GM12878 (cell line): ENCODE measurements around the gene RAB26. TPM values are rescaled to one million over a fixed set of nuclear protein-coding genes. Genes with fewer than 3 reads are reported as not detected.

ENCODE experiments used
- ATAC-seq: fragments of 200-7000 bp; cut with Tn5 transposase; 3 replicates; pipeline ENCODE4 v1.9.1; 2020; ENCODE audit warnings: mild to moderate bottlenecking, moderate library complexity
- BruUV-seq: library from RNA; stranded (reverse); fragments of 400-500 nt; replicated peaks from 2 replicates; lab custom pipeline; 2021; lab: Mats Ljungman, UMichigan
- CTCF ChIA-PET: fragments of 300-600 bp; sonication (Branson Sonifier 250); formaldehyde crosslinking; extraction: SDS; loops from one replicate; lab custom pipeline; 2021; ENCODE audit warnings: inconsistent platforms; lab: Yijun Ruan, JAX
- POLR2A ChIA-PET: fragments of 350-600 bp; formaldehyde crosslinking; extraction: SDS; loops from one replicate; lab custom pipeline; 2021; ENCODE audit warnings: inconsistent platforms; lab: Charles Lee
- RAD21 ChIA-PET: fragments of 300-600 bp; sonication (Branson Sonifier 250); formaldehyde crosslinking; loops from one replicate; lab custom pipeline; 2023; ENCODE audit warnings: antibody characterized with exemption; ENCODE audit not compliant: unreplicated experiment; lab: Charles Lee
- SMC1A ChIA-PET: fragments of 300-600 bp; sonication (Branson Sonifier 250); formaldehyde crosslinking; loops from one replicate; lab custom pipeline; 2023; ENCODE audit not compliant: unreplicated experiment, uncharacterized antibody; lab: Charles Lee
- DNase-seq: peaks from one replicate; pipeline ENCODE4 v3.0.0-alpha.2; 2011; ENCODE audit warnings: low read depth, low spot score
- FAIRE-seq: peaks from 3 replicates; lab custom pipeline; 2011; peaks lifted over from hg19 to GRCh38; lab: Jason Lieb, UNC
- H2AFZ ChIP-seq: 2 replicates; pipeline ENCODE4 v1.6.0; 2011; ENCODE audit warnings: low read depth, low read length, control low read depth; ENCODE audit not compliant: control insufficient read depth
- H3K27ac ChIP-seq: 2 replicates; pipeline ENCODE4 v1.5.1; 2011; ENCODE audit warnings: control low read depth; ENCODE audit not compliant: control insufficient read depth, insufficient read depth
- H3K27me3 ChIP-seq, 2 experiments: replicated peaks in 1 of 2; 2 replicates each; pipeline versions ENCODE4 v1.6.0 to v1.6.1; 2011; ENCODE audit warnings: low read length in 1 of 2; ENCODE audit not compliant: control insufficient read depth in 2 of 2, insufficient read depth in 2 of 2
- H3K36me3 ChIP-seq, 2 experiments: 2 replicates each; pipeline ENCODE4 v1.5.1; 2011; ENCODE audit warnings: low read length in 1 of 2; ENCODE audit not compliant: control insufficient read depth in 2 of 2, insufficient read depth in 2 of 2
- H3K4me1 ChIP-seq: 2 replicates; pipeline ENCODE4 v1.6.1; 2011; ENCODE audit warnings: mild to moderate bottlenecking, low read length, moderate library complexity, mixed read lengths; ENCODE audit not compliant: control insufficient read depth, insufficient read depth
- H3K4me2 ChIP-seq: 2 replicates; pipeline ENCODE4 v1.6.0; 2011; ENCODE audit warnings: control low read depth; ENCODE audit not compliant: control insufficient read depth, insufficient read depth
- H3K4me3 ChIP-seq: fragments of 200-600 bp; sonication (generic); 2 replicates; pipeline ENCODE4 v1.5.1; 2016
- H3K79me2 ChIP-seq: 2 replicates; pipeline ENCODE4 v1.6.0; 2011; ENCODE audit warnings: low read length; ENCODE audit not compliant: control insufficient read depth, insufficient read depth
- H3K9ac ChIP-seq: 2 replicates; pipeline ENCODE4 v1.8.0; 2011; ENCODE audit warnings: low read length, control low read depth, mixed read lengths; ENCODE audit not compliant: control insufficient read depth, insufficient read depth
- H3K9me3 ChIP-seq: replicated peaks from 3 replicates; pipeline ENCODE4 v1.5.1; 2011; ENCODE audit warnings: mild to moderate bottlenecking, low read length; ENCODE audit not compliant: control insufficient read depth, insufficient read depth
- H4K20me1 ChIP-seq: 2 replicates; pipeline ENCODE4 v1.6.0; 2011; ENCODE audit not compliant: control insufficient read depth, insufficient read depth
- BMI1 ChIP-seq: fragments of 450-650 bp; IDR thresholded peaks from 2 replicates; pipeline ENCODE4 v1.6.1; 2016; ENCODE audit warnings: mild to moderate bottlenecking, moderate library complexity, borderline replicate concordance
- EED ChIP-seq: sonication (generic); IDR thresholded peaks from 2 replicates; pipeline ENCODE4 v1.6.1; 2016; ENCODE audit warnings: antibody characterized with exemption, low read depth
- EGR1 ChIP-seq, 2 experiments: IDR thresholded peaks; 1 replicate in 1 of 2; 2 replicates in 1 of 2; pipeline ENCODE4 v1.6.1; 2011 to 2012; ENCODE audit warnings: low read depth in 2 of 2, low read length in 2 of 2, borderline replicate concordance in 1 of 2, mild to moderate bottlenecking in 1 of 2, moderate library complexity in 1 of 2
- HCFC1 ChIP-seq: fragments of 150-350 bp; IDR thresholded peaks from 2 replicates; pipeline ENCODE4 v1.6.1; 2014; ENCODE audit warnings: low read length
- HDAC6 ChIP-seq: fragments of 200-600 bp; sonication (generic); IDR thresholded peaks from one replicate; pipeline ENCODE4 v1.8.0; 2017; ENCODE audit warnings: antibody characterized with exemption; ENCODE audit not compliant: unreplicated experiment
- IKZF2 ChIP-seq, 2 experiments: fragments of 450-650 bp; IDR thresholded peaks; 2 replicates each; pipeline ENCODE4 v1.6.1; 2017; ENCODE audit warnings: mild to moderate bottlenecking in 2 of 2, moderate library complexity in 2 of 2
- NFIC ChIP-seq: IDR thresholded peaks from 2 replicates; pipeline ENCODE4 v1.6.1; 2012; ENCODE audit warnings: low read depth, mild to moderate bottlenecking, inconsistent platforms, low read length, moderate library complexity
- NRF1 ChIP-seq: conservative IDR thresholded peaks from 2 replicates; pipeline ENCODE4 v1.6.1; 2011; ENCODE audit warnings: mild to moderate bottlenecking, low read depth, low read length, improper control_type of control experiment
- RBBP5 ChIP-seq: fragments of 200-600 bp; sonication (generic); conservative IDR thresholded peaks from 2 replicates; pipeline ENCODE4 v1.6.1; 2016
- SMAD5 ChIP-seq: IDR thresholded peaks from 2 replicates; pipeline ENCODE4 v1.6.1; 2016; ENCODE audit warnings: antibody characterized with exemption, low read depth
- SMARCA5 ChIP-seq: fragments of 450-650 bp; IDR thresholded peaks from 2 replicates; pipeline ENCODE4 v1.6.1; 2017; ENCODE audit warnings: mild to moderate bottlenecking
- TBL1XR1 ChIP-seq: IDR thresholded peaks from 2 replicates; pipeline ENCODE4 v1.6.1; 2012; ENCODE audit warnings: low read depth, low read length, improper control_type of control experiment
- TCF12 ChIP-seq: IDR thresholded peaks from 2 replicates; pipeline ENCODE4 v1.6.1; 2011; ENCODE audit warnings: low read depth, mild to moderate bottlenecking, low read length
- ZNF384 ChIP-seq: IDR thresholded peaks from 2 replicates; pipeline ENCODE4 v1.6.1; 2012; ENCODE audit warnings: low read depth, mild to moderate bottlenecking, low read length, improper control_type of control experiment, borderline replicate concordance
- ZZZ3 ChIP-seq: IDR thresholded peaks from 2 replicates; pipeline ENCODE4 v1.6.1; 2011; ENCODE audit warnings: low read depth; ENCODE audit not compliant: control insufficient read depth, insufficient read length
- WGBS: methylation state at CpG from one replicate; pipeline ENCODE4 v1.1.6; 2016; ENCODE audit warnings: low lambda C conversion rate; ENCODE audit not compliant: insufficient replicate concordance, insufficient coverage; ENCODE audit errors: missing lambda C conversion rate; 5-methylcytosine and 5-hydroxymethylcytosine counted together
- in situ Hi-C: fragments of 300-500 bp; cut with MboI; formaldehyde crosslinking; loops from 9 replicates; pipeline ENCODE4 v1.14.3; 2018; ENCODE audit warnings: mixed read lengths
- intact Hi-C: fragments of 100-400 bp; cut with micrococcal nuclease; formaldehyde crosslinking; loops from one replicate; pipeline ENCODE4 v1.14.2; 2022; ENCODE audit not compliant: unreplicated experiment
- polyA plus RNA-seq, 11 experiments: library from polyadenylated mRNA; depleted of rRNA in 4 of 11; unstranded in 6 of 11; stranded (reverse) in 5 of 11; fragments of >200 nt; fragmentation: Nextera tagmentation in 4 of 11; fragmentation: Illumina TruSeq in 1 of 11; extraction: Ambion mirVana in 4 of 11; extraction: Trizol in 1 of 11; gene quantifications; 1 replicate in 1 of 11; 2 replicates in 10 of 11; pipeline versions ENCODE4 v1.2.1 to v1.2.3, GENCODE V29; 2011 to 2016; ENCODE audit warnings: inconsistent platforms in 2 of 11, missing spikeins in 2 of 11, low read depth in 1 of 11
- total RNA-seq, 4 experiments: library from RNA; depleted of rRNA in 3 of 4; stranded (reverse); fragments of >200 nt in 3 of 4; fragmentation: Illumina TruSeq in 1 of 4; extraction: Trizol in 1 of 4; gene quantifications; 2 replicates each; pipeline versions ENCODE4 v1.2.1 to v1.2.3, GENCODE V29; 2013 to 2021

Gene RAB26
- total and polyA plus RNA-seq, 10 of the 15 experiments (the other 5 are each of a cell fraction or from before 2014, with no cell fraction given) = 0.13 to 4.5 (median 0.33) TPM; not detected in 1

GRCh38 chr16:2172688-2173335 is 24.4 kb downstream of the RAB26 start:
- Histone ChIP-seq H2AFZ (no peak overlapping the region), H3K4me1 (no peaks in the 10 kb centered on the region), H3K4me3 (no peak overlapping the region), H3K79me2 (no peaks in the 10 kb centered on the region), H3K9me3 (no peaks in the 10 kb centered on the region), H3K9ac (no peak overlapping the region), H3K27ac (no peak overlapping the region), H4K20me1 (no peaks in the 10 kb centered on the region), H3K36me3 (peaks cover 7 to 14% of the 10 kb centered on the region in 2 experiments; a peak in 3 of 4 replicates), H3K27me3 (no peaks in the 10 kb centered on the region), H3K4me2 (no peak overlapping the region)
- RAD21 ChIA-PET = no interaction called here
- in situ Hi-C loops (no loop called here), intact Hi-C loops (no loop called here)
- no peak for DNase-seq
- SMC1A ChIA-PET = no interaction called here
- CTCF ChIA-PET = no interaction called here
- FAIRE-seq = no peak
- POLR2A ChIA-PET = interaction anchor here (0.6 to 0.7 kb wide), 2 partner anchors 183 to 239 kb away, joined by 4 read pairs; no protein-coding TSS in a partner anchor
- ATAC-seq = no peak
- BruUV-seq = no TSS peak
- 99% methylated on average over 24 of the region's 29 CpGs for WGBS
- TF ChIP-seq IKZF2 (IDR thresholded peaks at IDR 0.05) (no peak), NFIC (no peak), HDAC6 (no peak), TBL1XR1 (no peak), SMAD5 (no peak), ZNF384 (no peak), RBBP5 (no peak), HCFC1 (no peak), EED (no peak), BMI1 (no peak), NRF1 (no peak), EGR1 (IDR thresholded peaks at IDR 0.05; ENCODE audit: borderline replicate concordance in 1 of 2, low read depth in 2 of 2, low read length in 2 of 2) (no peak), TCF12 (no peak), SMARCA5 (no peak), ZZZ3 (no peak)
